Measurements from ENCODE around the gene ANKRD42.

GRCh38 chr11:83156996-83157593 lies 36.4 kb upstream of the ANKRD42 start, which contains the start of gene PCF11:
- TF ChIP-seq, protein P1, sequence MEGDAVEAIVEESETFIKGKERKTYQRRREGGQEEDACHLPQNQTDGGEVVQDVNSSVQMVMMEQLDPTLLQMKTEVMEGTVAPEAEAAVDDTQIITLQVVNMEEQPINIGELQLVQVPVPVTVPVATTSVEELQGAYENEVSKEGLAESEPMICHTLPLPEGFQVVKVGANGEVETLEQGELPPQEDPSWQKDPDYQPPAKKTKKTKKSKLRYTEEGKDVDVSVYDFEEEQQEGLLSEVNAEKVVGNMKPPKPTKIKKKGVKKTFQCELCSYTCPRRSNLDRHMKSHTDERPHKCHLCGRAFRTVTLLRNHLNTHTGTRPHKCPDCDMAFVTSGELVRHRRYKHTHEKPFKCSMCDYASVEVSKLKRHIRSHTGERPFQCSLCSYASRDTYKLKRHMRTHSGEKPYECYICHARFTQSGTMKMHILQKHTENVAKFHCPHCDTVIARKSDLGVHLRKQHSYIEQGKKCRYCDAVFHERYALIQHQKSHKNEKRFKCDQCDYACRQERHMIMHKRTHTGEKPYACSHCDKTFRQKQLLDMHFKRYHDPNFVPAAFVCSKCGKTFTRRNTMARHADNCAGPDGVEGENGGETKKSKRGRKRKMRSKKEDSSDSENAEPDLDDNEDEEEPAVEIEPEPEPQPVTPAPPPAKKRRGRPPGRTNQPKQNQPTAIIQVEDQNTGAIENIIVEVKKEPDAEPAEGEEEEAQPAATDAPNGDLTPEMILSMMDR (conservative IDR thresholded peaks at IDR 0.05; ENCODE audit: low read depth in 2 of 2), result no peak
- peak; percentile 98 for TF ChIP-seq POLR2AphosphoS5 (IDR thresholded peaks at IDR 0.05; ENCODE audit: low read depth)
- no peak for TF ChIP-seq EZH2 (IDR thresholded peaks at IDR 0.05; ENCODE audit: low read depth, unreplicated experiment)
- no peak for TF ChIP-seq EZH2phosphoT487 (IDR thresholded peaks at IDR 0.05; ENCODE audit: unreplicated experiment)
- TF ChIP-seq REST (IDR thresholded peaks at IDR 0.05; ENCODE audit: unreplicated experiment), result no peak
- TF ChIP-seq CREB1 (CRISPR knock-in tag; IDR thresholded peaks at IDR 0.05; ENCODE audit: low read depth), result no peak; the same call in 1 of the 2 replicates
- no peak for TF ChIP-seq JUNB (IDR thresholded peaks at IDR 0.05; ENCODE audit: unreplicated experiment)
- TF ChIP-seq STAT1 (IDR thresholded peaks at IDR 0.05; ENCODE audit: unreplicated experiment), result no peak

Measured in GM23338 (cell line).